PC-3 (cell line): Measurements from ENCODE around the gene SCN1B. TPM values are rescaled to one million over a fixed set of nuclear protein-coding genes. Genes with fewer than 3 reads are reported as not detected.

ENCODE experiments used
- ATAC-seq: fragments of 200-7000 bp; cut with Tn5 transposase; 2 replicates; pipeline ENCODE4 v1.9.1; 2020; ENCODE audit warnings: mild to moderate bottlenecking, moderate library complexity
- BruUV-seq: library from RNA; stranded (reverse); fragments of 400-500 nt; replicated peaks from 2 replicates; lab custom pipeline; 2021; lab: Mats Ljungman, UMichigan
- CTCF ChIA-PET: fragments of 300-600 bp; sonication (Branson Sonifier 250); formaldehyde crosslinking; loops from one replicate; lab custom pipeline; 2022; ENCODE audit warnings: antibody characterized with exemption; lab: Charles Lee
- POLR2A ChIA-PET: fragments of 300-600 bp; sonication (Branson Sonifier 250); formaldehyde crosslinking; loops from one replicate; lab custom pipeline; 2022; ENCODE audit warnings: antibody characterized with exemption; ENCODE audit not compliant: unreplicated experiment; lab: Charles Lee
- DNase-seq: peaks from one replicate; pipeline ENCODE4 v3.0.0-alpha.2; 2015
- H2AFZ ChIP-seq: fragments of 300-600 bp; sonication (generic); 2 replicates; pipeline ENCODE4 v1.6.0; 2016; ENCODE audit warnings: antibody characterized with exemption, low read length
- H3F3A ChIP-seq: fragments of 300-600 bp; sonication (generic); one replicate; pipeline ENCODE4 v1.6.0; 2017; ENCODE audit warnings: antibody characterized with exemption, low read length, control low read depth, mild to moderate bottlenecking; ENCODE audit not compliant: unreplicated experiment
- H3K27ac ChIP-seq: fragments of 300-600 bp; sonication (generic); 2 replicates; pipeline ENCODE4 v1.5.1; 2016; ENCODE audit warnings: mild to moderate bottlenecking, low read length
- H3K27me3 ChIP-seq: fragments of 300-600 bp; sonication (generic); 2 replicates; pipeline ENCODE4 v1.6.1; 2016; ENCODE audit warnings: low read length, mixed read lengths
- H3K36me3 ChIP-seq: fragments of 300-600 bp; sonication (generic); 2 replicates; pipeline ENCODE4 v1.6.1; 2016; ENCODE audit warnings: low read depth, mixed run types, low read length, mixed read lengths
- H3K4me1 ChIP-seq: fragments of 300-600 bp; sonication (generic); 2 replicates; pipeline ENCODE4 v1.5.1; 2016; ENCODE audit warnings: low read length; ENCODE audit not compliant: insufficient read depth
- H3K4me2 ChIP-seq: fragments of 300-600 bp; sonication (generic); 2 replicates; pipeline ENCODE4 v1.6.0; 2016; ENCODE audit warnings: low read length
- H3K4me3 ChIP-seq: fragments of 300-600 bp; sonication (generic); 2 replicates; pipeline ENCODE4 v1.5.1; 2016; ENCODE audit warnings: mild to moderate bottlenecking, low read length, mixed read lengths
- H3K79me2 ChIP-seq: fragments of 300-600 bp; sonication (generic); 2 replicates; pipeline ENCODE4 v1.6.1; 2017; ENCODE audit warnings: low read length, mixed read lengths
- H3K9ac ChIP-seq: fragments of 300-600 bp; sonication (generic); 2 replicates; pipeline ENCODE4 v1.6.0; 2016; ENCODE audit warnings: mild to moderate bottlenecking, low read length
- H3K9me2 ChIP-seq: fragments of 300-600 bp; sonication (generic); replicated peaks from 2 replicates; pipeline ENCODE4 v1.6.1; 2016; ENCODE audit warnings: mixed run types, low read length, mixed read lengths
- H3K9me3 ChIP-seq: fragments of 300-600 bp; sonication (generic); 2 replicates; pipeline ENCODE4 v1.6.1; 2016; ENCODE audit warnings: low read length, mixed read lengths
- H4K20me1 ChIP-seq: fragments of 300-600 bp; sonication (generic); 2 replicates; pipeline ENCODE4 v1.6.1; 2016; ENCODE audit warnings: low read length, mixed read lengths
- CTCF ChIP-seq: fragments of 300-600 bp; sonication (generic); conservative IDR thresholded peaks from 2 replicates; pipeline ENCODE4 v1.5.1; 2017; ENCODE audit warnings: antibody characterized with exemption, low read depth, mild to moderate bottlenecking, low read length
- EZH2 ChIP-seq: fragments of 300-600 bp; sonication (generic); IDR thresholded peaks from one replicate; pipeline ENCODE4 v1.6.1; 2017; ENCODE audit warnings: antibody characterized with exemption, mild to moderate bottlenecking, low read length; ENCODE audit not compliant: unreplicated experiment
- EZH2phosphoT487 ChIP-seq: fragments of 300-600 bp; sonication (generic); IDR thresholded peaks from 2 replicates; pipeline ENCODE4 v1.6.1; 2018; ENCODE audit warnings: mild to moderate bottlenecking, antibody characterized with exemption, low read length, borderline replicate concordance
- intact Hi-C: fragments of 100-400 bp; cut with micrococcal nuclease; formaldehyde crosslinking; loops from 2 replicates; pipeline ENCODE4 v1.9.0; 2023
- total RNA-seq: library from RNA; depleted of rRNA; stranded (reverse); fragments of >200 nt; gene quantifications from 2 replicates; pipeline ENCODE4 v1.2.3, GENCODE V29; 2014

The SCN1B gene
- total RNA-seq, 1 experiment from 2014 or later = 1.7 TPM

DNA sequence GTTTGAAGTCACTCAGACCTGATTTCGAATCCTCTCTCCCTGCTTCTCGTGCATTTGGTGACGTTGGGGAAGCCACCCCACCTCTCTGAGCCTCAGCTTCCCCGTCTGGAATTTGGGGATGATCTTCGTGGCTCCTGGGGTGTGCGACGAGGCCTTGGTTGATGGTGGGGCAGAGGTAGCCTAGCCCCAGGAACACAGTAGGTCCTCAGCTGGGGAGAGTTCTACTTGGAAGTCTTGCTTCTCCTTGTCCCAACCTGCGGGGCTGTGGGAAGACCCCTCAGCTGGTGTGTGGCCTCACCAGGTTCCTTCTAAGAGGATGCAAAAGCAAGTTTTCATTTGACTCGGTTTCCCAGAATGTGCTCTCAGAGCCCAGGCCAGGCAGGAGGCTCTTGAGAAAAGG, 24.4 kb downstream of the SCN1B start:
- Histone ChIP-seq H3K9me2 (no peaks in the 10 kb centered on the region), H3F3A (no peaks in the 10 kb centered on the region), H2AFZ (no peak overlapping the region), H3K27ac (no peak overlapping the region), H3K79me2 (no peaks in the 10 kb centered on the region), H3K9me3 (no peaks in the 10 kb centered on the region), H3K4me2 (no peak overlapping the region), H3K9ac (no peak overlapping the region), H3K36me3 (no peaks in the 10 kb centered on the region), H4K20me1 (no peaks in the 10 kb centered on the region), H3K27me3 (no peaks in the 10 kb centered on the region), H3K4me3 (no peak overlapping the region), H3K4me1 (no peaks in the 10 kb centered on the region)
- POLR2A ChIA-PET = no interaction called here
- TF ChIP-seq EZH2phosphoT487 (no peak), EZH2 (no peak), CTCF (no peak)
- no TSS peak for BruUV-seq
- DNase-seq (no peak), ATAC-seq (no peak)
- CTCF ChIA-PET = interaction anchor here (1.1 to 1.2 kb wide), 2 partner anchors 26 to 27 kb away, joined by 3 to 4 read pairs; no protein-coding TSS in a partner anchor
- intact Hi-C loops = loop anchor here (5.0 kb wide), 1 partner anchor 38 kb away; no protein-coding TSS in a partner anchor

DNA sequence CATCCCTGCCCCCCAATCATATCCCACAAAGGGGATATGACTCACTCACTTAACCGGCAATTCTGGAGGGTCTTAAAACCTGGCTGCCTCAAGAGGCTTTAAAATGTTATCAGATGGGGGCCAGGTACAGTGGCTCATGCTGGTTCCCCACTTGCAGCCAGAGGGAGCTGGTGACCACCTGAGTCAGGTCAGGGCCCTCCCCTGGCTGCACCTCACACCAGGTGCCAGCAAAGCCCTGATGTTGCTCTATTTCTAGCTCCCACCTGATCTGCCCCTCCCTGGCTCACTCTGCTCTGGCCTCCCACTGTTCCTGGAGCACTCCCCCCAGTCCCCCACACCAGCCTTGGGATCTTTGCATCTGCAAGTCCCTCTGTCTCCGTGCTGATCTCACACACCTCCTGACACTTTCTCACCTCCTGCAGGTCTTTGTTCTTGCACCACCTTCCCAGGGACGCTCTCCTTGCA, 25.5 kb downstream of the SCN1B start:
- Histone ChIP-seq H3F3A (no peaks in the 10 kb centered on the region), H3K9me3 (no peaks in the 10 kb centered on the region), H3K4me1 (no peaks in the 10 kb centered on the region), H3K27ac (no peak overlapping the region), H3K9me2 (no peaks in the 10 kb centered on the region), H3K9ac (no peak overlapping the region), H2AFZ (no peak overlapping the region), H3K79me2 (no peaks in the 10 kb centered on the region), H3K27me3 (no peaks in the 10 kb centered on the region), H4K20me1 (no peaks in the 10 kb centered on the region), H3K4me3 (no peak overlapping the region), H3K4me2 (no peak overlapping the region), H3K36me3 (no peaks in the 10 kb centered on the region)
- DNase-seq = peak; percentile 39
- BruUV-seq = no TSS peak
- peak; percentile 72 for ATAC-seq
- ChIA-PET CTCF (interaction anchor here (1.1 to 1.2 kb wide), 2 partner anchors 25 kb away, joined by 3 to 4 read pairs; no protein-coding TSS in a partner anchor), POLR2A (no interaction called here)
- no peak for TF ChIP-seq EZH2
- TF ChIP-seq EZH2phosphoT487 = no peak
- TF ChIP-seq CTCF = peak; percentile 60
- intact Hi-C loops = loop anchor here (5.0 kb wide), 1 partner anchor 37 kb away; no protein-coding TSS in a partner anchor

GRCh38 chr19:35056513-35057063, 26.3 kb downstream of the SCN1B start:
- ATAC-seq = no peak
- no peak overlapping the region for H2AFZ ChIP-seq
- H3K27ac ChIP-seq = no peak overlapping the region
- POLR2A ChIA-PET = no interaction called here
- H3K9ac ChIP-seq = no peak overlapping the region
- intact Hi-C loops = loop anchor here (5.0 kb wide), 1 partner anchor 36 kb away; no protein-coding TSS in a partner anchor
- no peaks in the 10 kb centered on the region for H3K27me3 ChIP-seq
- H3F3A ChIP-seq = no peaks in the 10 kb centered on the region
- no TSS peak for BruUV-seq
- no peaks in the 10 kb centered on the region for H3K9me3 ChIP-seq
- no peaks in the 10 kb centered on the region for H4K20me1 ChIP-seq
- H3K36me3 ChIP-seq = no peaks in the 10 kb centered on the region
- CTCF ChIA-PET = no interaction called here
- no peaks in the 10 kb centered on the region for H3K9me2 ChIP-seq
- no peak overlapping the region for H3K4me2 ChIP-seq
- TF ChIP-seq CTCF (no peak), EZH2phosphoT487 (no peak), EZH2 (no peak)
- no peaks in the 10 kb centered on the region for H3K79me2 ChIP-seq
- H3K4me3 ChIP-seq = no peak overlapping the region
- no peaks in the 10 kb centered on the region for H3K4me1 ChIP-seq
- DNase-seq = no peak
